ENCODE data around the gene GRIA1.

DNA sequence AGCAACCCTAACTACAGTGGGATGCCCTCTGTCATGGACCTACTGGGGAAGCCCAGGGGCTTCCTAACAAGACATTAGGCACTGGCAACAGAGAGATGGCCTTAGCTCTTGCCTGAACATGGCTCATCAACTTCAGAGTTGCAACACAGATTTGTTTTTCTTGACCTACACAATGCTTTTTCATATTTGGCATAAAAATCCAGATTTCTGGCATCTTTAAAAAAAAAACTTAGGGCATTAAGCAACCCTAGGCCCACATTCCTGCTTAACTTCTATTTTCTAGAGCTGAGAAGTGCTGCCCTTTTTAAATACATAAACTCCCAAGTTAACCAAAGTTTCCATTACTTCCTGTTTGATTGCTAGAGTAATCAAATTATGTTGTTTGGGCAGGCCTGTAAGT, 8.0 kb downstream of the GRIA1 start:
- TF ChIP-seq, protein P1, sequence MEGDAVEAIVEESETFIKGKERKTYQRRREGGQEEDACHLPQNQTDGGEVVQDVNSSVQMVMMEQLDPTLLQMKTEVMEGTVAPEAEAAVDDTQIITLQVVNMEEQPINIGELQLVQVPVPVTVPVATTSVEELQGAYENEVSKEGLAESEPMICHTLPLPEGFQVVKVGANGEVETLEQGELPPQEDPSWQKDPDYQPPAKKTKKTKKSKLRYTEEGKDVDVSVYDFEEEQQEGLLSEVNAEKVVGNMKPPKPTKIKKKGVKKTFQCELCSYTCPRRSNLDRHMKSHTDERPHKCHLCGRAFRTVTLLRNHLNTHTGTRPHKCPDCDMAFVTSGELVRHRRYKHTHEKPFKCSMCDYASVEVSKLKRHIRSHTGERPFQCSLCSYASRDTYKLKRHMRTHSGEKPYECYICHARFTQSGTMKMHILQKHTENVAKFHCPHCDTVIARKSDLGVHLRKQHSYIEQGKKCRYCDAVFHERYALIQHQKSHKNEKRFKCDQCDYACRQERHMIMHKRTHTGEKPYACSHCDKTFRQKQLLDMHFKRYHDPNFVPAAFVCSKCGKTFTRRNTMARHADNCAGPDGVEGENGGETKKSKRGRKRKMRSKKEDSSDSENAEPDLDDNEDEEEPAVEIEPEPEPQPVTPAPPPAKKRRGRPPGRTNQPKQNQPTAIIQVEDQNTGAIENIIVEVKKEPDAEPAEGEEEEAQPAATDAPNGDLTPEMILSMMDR (CRISPR knock-in tag; IDR thresholded peaks at IDR 0.05), result no peak
- TF ChIP-seq ZMYM2 (CRISPR knock-in tag; IDR thresholded peaks at IDR 0.05) (no peak), TBP (CRISPR knock-in tag; IDR thresholded peaks at IDR 0.05) (no peak), POLR2AphosphoS5 (IDR thresholded peaks at IDR 0.05; ENCODE audit: low read depth, low read length) (no peak), MLLT10 (CRISPR knock-in tag; IDR thresholded peaks at IDR 0.05) (no peak), ZNF263 (CRISPR knock-in tag; IDR thresholded peaks at IDR 0.05) (no peak), YY1 (IDR thresholded peaks at IDR 0.05; ENCODE audit: insufficient read depth, insufficient replicate concordance, low read depth, low read length) (no peak), POLR2A (IDR thresholded peaks at IDR 0.05; ENCODE audit: insufficient read depth in 1 of 2, low read depth in 2 of 2, low read length in 2 of 2) (no peak), GABPB1 (CRISPR knock-in tag; IDR thresholded peaks at IDR 0.05) (no peak), SMAD1 (CRISPR knock-in tag; IDR thresholded peaks at IDR 0.05; ENCODE audit: borderline replicate concordance, low read depth) (no peak), RNF2 (conservative IDR thresholded peaks at IDR 0.05; ENCODE audit: low read depth) (no peak), RELA (CRISPR knock-in tag; IDR thresholded peaks at IDR 0.05) (no peak), ZEB1 (IDR thresholded peaks at IDR 0.05; ENCODE audit: insufficient replicate concordance, low read depth) (no peak), HNF4G (IDR thresholded peaks at IDR 0.05; ENCODE audit: borderline replicate concordance, low read depth, low read length) (no peak), HNF4G (CRISPR knock-in tag; IDR thresholded peaks at IDR 0.05; ENCODE audit: borderline replicate concordance, low read depth) (no peak)
